Measurements from ENCODE around the gene ANKRD2. TPM values are rescaled to one million over a fixed set of nuclear protein-coding genes. Genes with fewer than 3 reads are reported as not detected.
"Not testable (repeated sequence)": the region's sequence is repeated elsewhere in the genome, so short reads cannot be mapped to it uniquely, and the experiment has no call there.

Gene ANKRD2
- total RNA-seq, 1 experiment from 2014 or later: 5.8 TPM

DNA sequence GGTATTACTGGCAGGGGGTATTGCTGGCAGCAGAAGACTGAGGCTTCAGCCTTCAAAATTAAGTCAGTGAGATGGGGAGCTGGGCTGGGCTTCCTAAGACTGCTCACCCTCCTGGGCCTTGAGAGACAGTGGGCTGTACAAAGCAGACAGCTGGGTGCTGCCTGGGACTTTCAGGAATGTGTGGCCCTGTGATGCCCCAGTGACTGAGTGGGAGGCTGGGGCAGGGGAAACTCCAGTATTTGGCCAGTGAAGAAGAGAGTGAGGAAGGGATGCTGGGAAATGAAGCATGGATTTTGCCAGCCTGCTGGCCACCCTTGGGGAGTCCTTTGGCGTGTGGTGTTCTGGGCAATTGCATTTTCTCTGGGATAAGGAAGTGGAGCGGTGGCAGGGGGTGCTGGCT, 442 bp downstream of the ANKRD2 start:
- POLR2A ChIA-PET: interaction anchor here (0.6 to 6.5 kb wide), 12 partner anchors 11 to 116 kb away, joined by 3 to 184 read pairs (median 13); partner anchors contain the start of genes AVPI1, HOGA1, PI4K2A and UBTD1
- Mint-ChIP-seq H3K27me3 (ENCODE audit: insufficient read depth, unreplicated experiment) (no peaks in the 10 kb centered on the region), H3K4me3 (ENCODE audit: unreplicated experiment) (peak overlapping the region; percentile 20), H3K36me3 (ENCODE audit: insufficient read depth, unreplicated experiment) (peaks cover 5% of the 10 kb centered on the region), H3K27ac (ENCODE audit: low read depth, unreplicated experiment) (peak overlapping the region; percentile 57), H3K9me3 (ENCODE audit: unreplicated experiment) (no peaks in the 10 kb centered on the region), H3K4me1 (ENCODE audit: insufficient read depth, unreplicated experiment) (peaks cover 40% of the 10 kb centered on the region)
- CTCF ChIA-PET: interaction anchor here (0.6 to 12.4 kb wide), 28 partner anchors 8 to 335 kb away, joined by 3 to 373 read pairs (median 6); partner anchors contain the start of genes HOGA1 and RRP12
- no peak for DNase-seq (ENCODE audit: unreplicated experiment)
- intact Hi-C loops (cut with micrococcal nuclease): loop anchor here (5.0 kb wide), 2 partner anchors 111 to 159 kb away; no protein-coding TSS in a partner anchor
- TF ChIP-seq, protein P1, sequence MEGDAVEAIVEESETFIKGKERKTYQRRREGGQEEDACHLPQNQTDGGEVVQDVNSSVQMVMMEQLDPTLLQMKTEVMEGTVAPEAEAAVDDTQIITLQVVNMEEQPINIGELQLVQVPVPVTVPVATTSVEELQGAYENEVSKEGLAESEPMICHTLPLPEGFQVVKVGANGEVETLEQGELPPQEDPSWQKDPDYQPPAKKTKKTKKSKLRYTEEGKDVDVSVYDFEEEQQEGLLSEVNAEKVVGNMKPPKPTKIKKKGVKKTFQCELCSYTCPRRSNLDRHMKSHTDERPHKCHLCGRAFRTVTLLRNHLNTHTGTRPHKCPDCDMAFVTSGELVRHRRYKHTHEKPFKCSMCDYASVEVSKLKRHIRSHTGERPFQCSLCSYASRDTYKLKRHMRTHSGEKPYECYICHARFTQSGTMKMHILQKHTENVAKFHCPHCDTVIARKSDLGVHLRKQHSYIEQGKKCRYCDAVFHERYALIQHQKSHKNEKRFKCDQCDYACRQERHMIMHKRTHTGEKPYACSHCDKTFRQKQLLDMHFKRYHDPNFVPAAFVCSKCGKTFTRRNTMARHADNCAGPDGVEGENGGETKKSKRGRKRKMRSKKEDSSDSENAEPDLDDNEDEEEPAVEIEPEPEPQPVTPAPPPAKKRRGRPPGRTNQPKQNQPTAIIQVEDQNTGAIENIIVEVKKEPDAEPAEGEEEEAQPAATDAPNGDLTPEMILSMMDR (IDR thresholded peaks at IDR 0.05; ENCODE audit: unreplicated experiment): no peak
- BruUV-seq (replicated peaks): no TSS peak

DNA sequence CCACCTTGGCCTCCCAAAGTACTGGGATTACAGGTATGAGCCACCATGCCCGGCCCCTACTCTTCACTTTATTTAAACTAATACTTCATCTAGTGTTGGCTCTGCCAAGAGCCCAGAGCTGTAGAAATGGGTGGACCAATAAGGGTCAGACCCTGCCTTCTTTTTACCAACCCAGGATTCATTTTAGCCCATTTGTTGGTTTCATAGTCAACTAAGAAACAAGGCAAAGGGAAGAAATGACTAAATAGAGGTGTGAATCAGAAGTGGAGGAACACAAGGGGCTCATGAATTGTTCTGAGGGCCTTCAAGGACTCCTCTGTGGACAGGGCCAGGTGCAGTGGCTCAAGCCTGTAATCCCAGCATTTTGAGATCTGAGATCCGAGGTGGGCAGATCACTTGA, 1.1 kb downstream of the ANKRD2 start:
- no peak overlapping the region for H3K4me3 Mint-ChIP-seq (ENCODE audit: unreplicated experiment)
- H3K4me1 Mint-ChIP-seq (ENCODE audit: insufficient read depth, unreplicated experiment): peaks cover 40% of the 10 kb centered on the region
- H3K36me3 Mint-ChIP-seq (ENCODE audit: insufficient read depth, unreplicated experiment): peaks cover under 1% of the 10 kb centered on the region
- no peaks in the 10 kb centered on the region for H3K27me3 Mint-ChIP-seq (ENCODE audit: insufficient read depth, unreplicated experiment)
- H3K9me3 Mint-ChIP-seq (ENCODE audit: unreplicated experiment): no peaks in the 10 kb centered on the region
- TF ChIP-seq, protein P1 (IDR thresholded peaks at IDR 0.05; ENCODE audit: unreplicated experiment): no peak
- no TSS peak for BruUV-seq (replicated peaks)
- ChIA-PET CTCF (interaction anchor here (0.6 to 12.4 kb wide), 12 partner anchors 8 to 336 kb away, joined by 3 to 373 read pairs (median 4); partner anchors contain the start of genes HOGA1, MORN4 and RRP12), POLR2A (interaction anchor here (0.7 to 6.5 kb wide), 8 partner anchors 11 to 98 kb away, joined by 3 to 184 read pairs (median 10); partner anchors contain the start of gene HOGA1)
- intact Hi-C loops (cut with micrococcal nuclease): loop anchor here (5.0 kb wide), 2 partner anchors 111 to 159 kb away; no protein-coding TSS in a partner anchor
- DNase-seq (ENCODE audit: unreplicated experiment): no peak
- peak overlapping the region; percentile 57 for H3K27ac Mint-ChIP-seq (ENCODE audit: low read depth, unreplicated experiment)

DNA sequence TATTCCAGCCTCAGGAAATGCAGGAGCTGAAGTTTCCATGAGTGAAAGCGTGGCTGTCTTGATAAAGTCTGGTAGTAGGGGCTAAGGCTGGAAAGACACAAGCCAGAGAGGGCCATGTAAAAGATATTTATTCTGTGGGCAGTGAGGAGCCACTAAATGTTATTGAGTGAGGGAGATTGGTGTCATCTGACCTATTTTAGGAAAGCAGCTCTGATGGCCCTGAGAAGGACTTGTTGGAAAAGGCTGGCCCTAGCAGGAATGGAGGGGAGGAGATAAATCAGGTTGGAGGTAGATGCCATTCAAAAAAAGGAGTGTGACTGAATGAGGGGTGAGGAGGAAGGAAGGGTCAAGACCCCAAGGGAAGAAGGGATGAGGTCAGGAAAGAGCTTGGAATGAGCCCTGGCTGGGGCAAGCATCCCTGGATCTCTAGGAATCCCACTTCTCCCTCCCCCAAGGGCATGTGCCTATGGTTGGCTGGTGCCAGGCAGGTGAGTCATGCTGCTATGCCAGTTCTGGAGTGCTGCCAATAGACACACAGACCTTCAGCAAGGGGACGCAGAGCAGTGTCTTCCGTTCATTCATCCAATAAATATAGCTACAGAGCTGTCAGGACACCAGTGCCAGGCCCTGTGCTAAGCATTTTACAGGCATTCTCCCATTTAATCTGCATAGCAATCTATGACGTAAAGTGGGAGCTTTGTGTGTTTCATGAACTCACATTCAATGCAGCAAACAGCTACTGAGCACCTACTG, 2.0 kb downstream of the ANKRD2 start:
- Mint-ChIP-seq H3K4me3 (ENCODE audit: unreplicated experiment) (no peak overlapping the region), H3K9me3 (ENCODE audit: unreplicated experiment) (no peaks in the 10 kb centered on the region), H3K27me3 (ENCODE audit: insufficient read depth, unreplicated experiment) (no peaks in the 10 kb centered on the region), H3K36me3 (ENCODE audit: insufficient read depth, unreplicated experiment) (peaks cover under 1% of the 10 kb centered on the region), H3K4me1 (ENCODE audit: insufficient read depth, unreplicated experiment) (peaks cover 40% of the 10 kb centered on the region), H3K27ac (ENCODE audit: low read depth, unreplicated experiment) (peak overlapping the region; percentile 21)
- intact Hi-C loops (cut with micrococcal nuclease): loop anchor here (5.0 kb wide), 2 partner anchors 112 to 158 kb away; no protein-coding TSS in a partner anchor
- BruUV-seq (replicated peaks): no TSS peak
- peak; percentile 99 for DNase-seq (ENCODE audit: unreplicated experiment)
- TF ChIP-seq, protein P1 (IDR thresholded peaks at IDR 0.05; ENCODE audit: unreplicated experiment): no peak
- ChIA-PET POLR2A (interaction anchor here (0.8 to 6.5 kb wide), 18 partner anchors 10 to 173 kb away, joined by 3 to 184 read pairs (median 5); partner anchors contain the start of genes HOGA1, PI4K2A, RRP12 and UBTD1), CTCF (interaction anchor here (0.5 to 12.4 kb wide), 15 partner anchors 9 to 151 kb away, joined by 3 to 373 read pairs (median 4); partner anchors contain the start of genes HOGA1 and MORN4)

DNA sequence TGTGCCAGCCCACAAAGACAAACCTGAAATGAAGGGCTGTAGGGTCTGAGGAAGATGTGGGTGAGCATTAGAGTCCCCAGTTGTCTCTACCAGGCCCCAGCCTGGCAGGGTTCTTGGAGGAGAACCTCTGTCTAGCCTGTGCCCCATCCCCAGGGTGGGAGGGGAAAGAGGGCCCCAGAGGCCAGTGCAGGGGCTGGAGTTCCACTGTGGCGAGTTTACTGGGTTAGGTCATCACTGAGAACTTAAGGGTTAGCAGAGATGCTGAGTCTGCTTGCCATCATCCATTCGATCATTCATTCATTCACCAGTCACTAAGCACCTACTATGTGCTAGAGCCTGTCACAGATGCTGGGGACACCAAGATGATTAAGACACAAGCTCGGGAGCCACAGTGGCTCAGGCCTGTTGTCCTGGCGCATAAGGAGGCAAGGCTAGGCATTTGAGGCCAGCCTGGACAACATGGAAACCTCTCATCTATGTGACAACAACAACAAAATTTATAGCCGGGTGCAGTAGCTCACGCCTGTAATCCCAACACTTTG, 2.6 kb downstream of the ANKRD2 start:
- peaks cover 7% of the 10 kb centered on the region for H3K36me3 Mint-ChIP-seq (ENCODE audit: insufficient read depth, unreplicated experiment)
- CTCF ChIA-PET: interaction anchor here (0.6 to 12.4 kb wide), 11 partner anchors 9 to 231 kb away, joined by 3 to 373 read pairs (median 3); partner anchors contain the start of genes C10orf62 and HOGA1

DNA sequence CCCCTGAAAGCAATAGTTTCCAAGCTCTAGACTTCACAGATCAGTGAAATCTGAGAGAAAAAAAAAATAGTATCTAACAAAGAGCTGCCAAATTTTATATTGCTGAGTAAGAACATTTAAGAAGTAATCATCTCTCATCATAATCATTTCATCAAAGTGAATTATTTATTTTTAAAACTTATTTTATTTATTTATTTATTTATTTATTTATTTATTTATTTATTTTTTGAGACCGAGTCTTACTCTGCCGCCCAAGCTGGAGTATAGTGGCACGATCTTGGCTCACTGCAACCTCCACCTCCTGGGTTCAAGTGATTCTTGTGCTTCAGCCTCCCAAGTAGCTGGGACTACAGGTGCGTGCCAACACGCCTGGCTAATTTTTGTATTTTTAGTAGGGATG, 3.9 kb downstream of the ANKRD2 start:
- ChIA-PET CTCF (interaction anchor here (0.8 to 12.4 kb wide), 4 partner anchors 9 to 36 kb away, joined by 4 to 373 read pairs (median 5); no protein-coding TSS in a partner anchor), POLR2A (interaction anchor here (0.6 to 6.5 kb wide), 6 partner anchors 7 to 740 kb away, joined by 3 to 184 read pairs (median 4); partner anchors contain the start of gene HOGA1)

More for the DNA sequence above, 2.6 kb downstream of the ANKRD2 start:
- H3K9me3 Mint-ChIP-seq (ENCODE audit: unreplicated experiment): no peaks in the 10 kb centered on the region
- peaks cover 40% of the 10 kb centered on the region for H3K4me1 Mint-ChIP-seq (ENCODE audit: insufficient read depth, unreplicated experiment)
- no peaks in the 10 kb centered on the region for H3K27me3 Mint-ChIP-seq (ENCODE audit: insufficient read depth, unreplicated experiment)
- TF ChIP-seq, protein P1 (IDR thresholded peaks at IDR 0.05; ENCODE audit: unreplicated experiment): no peak
- no TSS peak for BruUV-seq (replicated peaks)
- no peak overlapping the region for H3K4me3 Mint-ChIP-seq (ENCODE audit: unreplicated experiment)
- DNase-seq (ENCODE audit: unreplicated experiment): no peak
- intact Hi-C loops (cut with micrococcal nuclease): no loop called here
- H3K27ac Mint-ChIP-seq (ENCODE audit: low read depth, unreplicated experiment): peak overlapping the region; percentile 21
- POLR2A ChIA-PET: interaction anchor here (0.6 to 6.5 kb wide), 20 partner anchors 10 to 174 kb away, joined by 3 to 184 read pairs (median 5); partner anchors contain the start of genes HOGA1, PI4K2A, RRP12 and UBTD1

More for the DNA sequence above, 3.9 kb downstream of the ANKRD2 start:
- H3K36me3 Mint-ChIP-seq (ENCODE audit: insufficient read depth, unreplicated experiment); intact Hi-C loops (cut with micrococcal nuclease); H3K27me3 Mint-ChIP-seq (ENCODE audit: insufficient read depth, unreplicated experiment); H3K27ac Mint-ChIP-seq (ENCODE audit: low read depth, unreplicated experiment); BruUV-seq (replicated peaks); H3K9me3 Mint-ChIP-seq (ENCODE audit: unreplicated experiment); H3K4me3 Mint-ChIP-seq (ENCODE audit: unreplicated experiment); DNase-seq (ENCODE audit: unreplicated experiment): not testable (repeated sequence)
- H3K4me1 Mint-ChIP-seq (ENCODE audit: insufficient read depth, unreplicated experiment): peaks cover 35% of the 10 kb centered on the region
